Type B pancreatic cell (in vitro differentiated cells): ENCODE measurements around the gene LCE1E. TPM values are rescaled to one million over a fixed set of nuclear protein-coding genes. Genes with fewer than 3 reads are reported as not detected.

Experiments used
- DNase-seq: peaks from one replicate; pipeline ENCODE4 v3.0.0; 2021; ENCODE audit warnings: mixed read lengths; ENCODE audit not compliant: unreplicated experiment; ENCODE audit errors: extremely low spot score
- H3K27ac Mint-ChIP-seq: 2 replicates; pipeline ENCODE4 v1.8.0; 2021; ENCODE audit warnings: mild to moderate bottlenecking, mixed read lengths
- H3K27me3 Mint-ChIP-seq: 2 replicates; pipeline ENCODE4 v1.8.0; 2021; ENCODE audit warnings: mixed read lengths
- H3K36me3 Mint-ChIP-seq: 2 replicates; pipeline ENCODE4 v1.8.0; 2021; ENCODE audit warnings: mixed read lengths
- H3K4me1 Mint-ChIP-seq: one replicate; pipeline ENCODE4 v1.8.0; 2021; ENCODE audit warnings: mixed read lengths; ENCODE audit not compliant: unreplicated experiment
- H3K4me3 Mint-ChIP-seq: 2 replicates; pipeline ENCODE4 v1.8.0; 2021; ENCODE audit warnings: mild to moderate bottlenecking, mixed read lengths
- H3K9me3 Mint-ChIP-seq: 2 replicates; pipeline ENCODE4 v1.8.0; 2021; ENCODE audit warnings: mixed read lengths
- CTCF ChIP-seq: fragments of 200-600 bp; sonication (generic); conservative IDR thresholded peaks from 2 replicates; pipeline ENCODE4 v1.5.0; 2021; ENCODE audit warnings: antibody characterized with exemption, mild to moderate bottlenecking
- total RNA-seq: library from RNA; stranded (reverse); gene quantifications from 2 replicates; pipeline ENCODE4 v1.2.1, GENCODE V29; 2021; ENCODE audit warnings: low replicate concordance

Gene LCE1E
- total RNA-seq, 1 donor from 2014 or later, result not detected

DNA sequence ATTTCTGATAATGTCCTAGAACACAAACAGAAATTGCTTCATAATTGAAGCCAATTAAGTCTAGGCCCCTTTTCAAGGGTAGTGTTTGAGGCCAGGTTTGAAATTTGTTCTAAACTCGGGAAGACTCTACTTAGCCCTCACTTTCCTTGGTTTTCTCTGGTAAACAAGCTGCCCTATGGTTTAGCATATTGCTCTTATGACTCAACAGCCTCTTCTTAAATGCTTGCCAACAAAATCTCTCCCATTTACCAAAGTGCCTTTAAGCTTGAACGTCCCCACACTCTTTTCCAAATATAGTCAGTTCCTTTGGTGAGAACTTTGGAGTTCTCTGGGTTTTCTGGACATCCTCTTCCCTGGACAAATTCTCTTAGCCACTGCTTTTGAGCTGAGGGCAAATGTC lies 50.8 kb downstream of the LCE1E start:
- TF ChIP-seq CTCF, result no peak
- Mint-ChIP-seq H3K4me1 (no peaks in the 10 kb centered on the region), H3K27me3 (no peaks in the 10 kb centered on the region), H3K36me3 (no peaks in the 10 kb centered on the region), H3K4me3 (no peak overlapping the region), H3K27ac (no peak overlapping the region), H3K9me3 (peaks cover 5% of the 10 kb centered on the region)
- no peak for DNase-seq

Other genes starting within 250 kb of the LCE1E start
- not detected in 2 replicates for gene LCE3E, start 219.5 kb upstream of the LCE1E start, total RNA-seq
- gene LCE3D, start 205.7 kb upstream of the LCE1E start, total RNA-seq, result not detected in 2 replicates
- not detected in 2 replicates for gene LCE3C, start 186.0 kb upstream of the LCE1E start, total RNA-seq
- gene LCE3B, start 172.4 kb upstream of the LCE1E start, total RNA-seq, result not detected in 2 replicates
- not detected in 2 replicates for gene LCE3A, start 163.2 kb upstream of the LCE1E start, total RNA-seq
- gene LCE2D, start 122.9 kb upstream of the LCE1E start, total RNA-seq, result not detected in 2 replicates
- gene LCE2C, start 111.0 kb upstream of the LCE1E start, total RNA-seq, result not detected in 2 replicates
- not detected in 2 replicates for gene LCE2B, start 100.1 kb upstream of the LCE1E start, total RNA-seq
- not detected in 2 replicates for gene LCE2A, start 87.9 kb upstream of the LCE1E start, total RNA-seq
- gene LCE4A, start 78.1 kb upstream of the LCE1E start, total RNA-seq, result not detected in 2 replicates
- gene KPRP, start 28.2 kb upstream of the LCE1E start, total RNA-seq, result not detected in 2 replicates
- not detected in 2 replicates for gene LCE1F, start 11.1 kb upstream of the LCE1E start, total RNA-seq
- not detected in 2 replicates for gene LCE1D, start 10.5 kb downstream of the LCE1E start, total RNA-seq
- gene LCE1C, start 20.4 kb downstream of the LCE1E start, total RNA-seq, result not detected in 2 replicates
- gene LCE1B, start 25.7 kb downstream of the LCE1E start, total RNA-seq, result not detected in 2 replicates
- gene LCE1A, start 41.2 kb downstream of the LCE1E start, total RNA-seq, result not detected in 2 replicates
- not detected in 2 replicates for gene LCE6A, start 56.6 kb downstream of the LCE1E start, total RNA-seq
- gene LCE7A, start 73.7 kb downstream of the LCE1E start, total RNA-seq, result not detected in 2 replicates
- not detected in 2 replicates for gene SMCP, start 92.1 kb downstream of the LCE1E start, total RNA-seq
- gene IVL, start 122.3 kb downstream of the LCE1E start, total RNA-seq, result 10.9 and 19.3 TPM in 2 replicates
- gene SPRR5, start 160.9 kb downstream of the LCE1E start, total RNA-seq, result not detected in 2 replicates
- gene SPRR4, start 184.4 kb downstream of the LCE1E start, total RNA-seq, result not detected in 2 replicates
- gene SPRR1A, start 197.8 kb downstream of the LCE1E start, total RNA-seq, result 22.2 and 36.3 TPM in 2 replicates
- 155 and 164 TPM in 2 replicates for gene SPRR3, start 215.5 kb downstream of the LCE1E start, total RNA-seq
- 93.7 and 274 TPM in 2 replicates for gene SPRR1B, start 244.9 kb downstream of the LCE1E start, total RNA-seq